Activated CD8-positive, alpha-beta T cell treated with anti-CD3 and anti-CD28 coated beads for 36 hours (primary cell): Measurements from ENCODE around the gene TCF4. TPM values are rescaled to one million over a fixed set of nuclear protein-coding genes. Genes with fewer than 3 reads are reported as not detected.

ENCODE experiments used
- ATAC-seq: fragments of 200-7000 bp; cut with Tn5 transposase; one replicate; pipeline ENCODE4 v1.10.0; 2021; ENCODE audit warnings: mild to moderate bottlenecking, moderate library complexity
- CTCF ChIA-PET: fragments of 350-600 bp; sonication (Branson Sonifier 250); formaldehyde crosslinking; loops from one replicate; lab custom pipeline; 2021; ENCODE audit warnings: antibody characterized with exemption; lab: Charles Lee
- POLR2A ChIA-PET: fragments of 350-600 bp; sonication (Branson Sonifier 250); formaldehyde crosslinking; loops from one replicate; lab custom pipeline; 2021; ENCODE audit warnings: antibody characterized with exemption; lab: Charles Lee
- DNase-seq: peaks from one replicate; pipeline ENCODE4 v3.0.0-alpha.2; 2020
- H3K27ac Mint-ChIP-seq: one replicate; pipeline ENCODE4 v1.8.0; 2021; ENCODE audit warnings: mild to moderate bottlenecking, mixed read lengths
- H3K27me3 Mint-ChIP-seq: one replicate; pipeline ENCODE4 v1.8.0; 2021; ENCODE audit warnings: mixed read lengths
- H3K36me3 Mint-ChIP-seq: one replicate; pipeline ENCODE4 v1.8.0; 2021; ENCODE audit warnings: low read depth, mixed read lengths
- H3K4me1 Mint-ChIP-seq: one replicate; pipeline ENCODE4 v1.8.0; 2021; ENCODE audit warnings: low read depth, mixed read lengths
- H3K4me3 Mint-ChIP-seq: one replicate; pipeline ENCODE4 v1.8.0; 2021; ENCODE audit warnings: mild to moderate bottlenecking, moderate library complexity, mixed read lengths
- H3K9me3 Mint-ChIP-seq: one replicate; pipeline ENCODE4 v1.8.0; 2021; ENCODE audit warnings: mixed read lengths
- CTCF ChIP-seq: fragments of 200-600 bp; IDR thresholded peaks from one replicate; pipeline ENCODE4 v1.8.0; 2022; ENCODE audit warnings: antibody characterized with exemption, mild to moderate bottlenecking
- intact Hi-C: fragments of 100-400 bp; cut with micrococcal nuclease; formaldehyde crosslinking; loops from one replicate; pipeline ENCODE4 v1.10.0; 2022
- total RNA-seq, 2 experiments: library from RNA; stranded (reverse); gene quantifications; one replicate each; pipeline ENCODE4 v1.2.3, GENCODE V29; 2021

TCF4 gene
- total RNA-seq, 2 experiments from 2014 or later = 1.2 to 1.4 TPM

- no peak overlapping the region for H3K4me3 Mint-ChIP-seq
- no peaks in the 10 kb centered on the region for H3K4me1 Mint-ChIP-seq
- no peak overlapping the region for H3K27ac Mint-ChIP-seq
- TF ChIP-seq CTCF = no peak
- ChIA-PET CTCF (interaction anchor here (2.0 kb wide), 1 partner anchor 10 kb away, joined by 10 read pairs; no protein-coding TSS in a partner anchor), POLR2A (no interaction called here)
- H3K27me3 Mint-ChIP-seq = peaks cover 1% of the 10 kb centered on the region
- intact Hi-C loops = no loop called here
- ATAC-seq (no peak), DNase-seq (no peak)
- H3K9me3 Mint-ChIP-seq = no peaks in the 10 kb centered on the region
- no peaks in the 10 kb centered on the region for H3K36me3 Mint-ChIP-seq
Measured at GRCh38 chr18:55244546-55244945, 343.4 kb downstream of the TCF4 start.

- Mint-ChIP-seq H3K4me3 (no peak overlapping the region), H3K27me3 (peaks cover 1% of the 10 kb centered on the region), H3K4me1 (no peaks in the 10 kb centered on the region), H3K27ac (no peak overlapping the region), H3K36me3 (no peaks in the 10 kb centered on the region), H3K9me3 (no peaks in the 10 kb centered on the region)
- intact Hi-C loops = no loop called here
- POLR2A ChIA-PET = no interaction called here
- TF ChIP-seq CTCF = no peak
- CTCF ChIA-PET = interaction anchor here (2.0 kb wide), 1 partner anchor 9 kb away, joined by 10 read pairs; no protein-coding TSS in a partner anchor
- ATAC-seq = no peak
- no peak for DNase-seq
Measured at GRCh38 chr18:55243857-55244256, 344.1 kb downstream of the TCF4 start.

GRCh38 chr18:55243255-55243654 lies 344.7 kb downstream of the TCF4 start:
- CTCF ChIA-PET = interaction anchor here (2.0 kb wide), 1 partner anchor 9 kb away, joined by 10 read pairs; no protein-coding TSS in a partner anchor
- no peak for TF ChIP-seq CTCF

GRCh38 chr18:55240978-55241377 lies 347.0 kb downstream of the TCF4 start:
- DNase-seq (no peak), ATAC-seq (no peak)
- TF ChIP-seq CTCF = no peak
- intact Hi-C loops = no loop called here
- no peak overlapping the region for H3K27ac Mint-ChIP-seq
- CTCF ChIA-PET = no interaction called here
- peaks cover 1% of the 10 kb centered on the region for H3K27me3 Mint-ChIP-seq
- POLR2A ChIA-PET = no interaction called here
- no peak overlapping the region for H3K4me3 Mint-ChIP-seq
- H3K36me3 Mint-ChIP-seq = no peaks in the 10 kb centered on the region
- no peaks in the 10 kb centered on the region for H3K9me3 Mint-ChIP-seq
- H3K4me1 Mint-ChIP-seq = no peaks in the 10 kb centered on the region

More at GRCh38 chr18:55243255-55243654, 344.7 kb downstream of the TCF4 start:
- POLR2A ChIA-PET = no interaction called here
- DNase-seq (no peak), ATAC-seq (no peak)
- H3K4me3 Mint-ChIP-seq = no peak overlapping the region
- H3K36me3 Mint-ChIP-seq = no peaks in the 10 kb centered on the region
- intact Hi-C loops = no loop called here
- H3K27me3 Mint-ChIP-seq = peaks cover 1% of the 10 kb centered on the region
- no peaks in the 10 kb centered on the region for H3K4me1 Mint-ChIP-seq
- no peak overlapping the region for H3K27ac Mint-ChIP-seq
- H3K9me3 Mint-ChIP-seq = no peaks in the 10 kb centered on the region

GRCh38 chr18:55239740-55240139 lies 348.3 kb downstream of the TCF4 start:
- H3K4me3 Mint-ChIP-seq = no peak overlapping the region
- H3K27me3 Mint-ChIP-seq = no peaks in the 10 kb centered on the region
- CTCF ChIA-PET = no interaction called here
- TF ChIP-seq CTCF = no peak
- no peaks in the 10 kb centered on the region for H3K4me1 Mint-ChIP-seq
- no peaks in the 10 kb centered on the region for H3K36me3 Mint-ChIP-seq
- H3K27ac Mint-ChIP-seq = no peak overlapping the region
- intact Hi-C loops = loop anchor here (10.0 kb wide), 2 partner anchors 145 to 1335 kb away; no protein-coding TSS in a partner anchor
- POLR2A ChIA-PET = no interaction called here
- ATAC-seq = no peak
- DNase-seq = no peak
- H3K9me3 Mint-ChIP-seq = no peaks in the 10 kb centered on the region
